ENCODE results near the gene STPG1.
A peak's percentile ranks its signal among the peaks of the same experiment; 100 is the strongest.

STPG1 gene

GRCh38 chr1:24425922-24426321 lies 12.3 kb upstream of the STPG1 start:
- no peak for DNase-seq

DNA sequence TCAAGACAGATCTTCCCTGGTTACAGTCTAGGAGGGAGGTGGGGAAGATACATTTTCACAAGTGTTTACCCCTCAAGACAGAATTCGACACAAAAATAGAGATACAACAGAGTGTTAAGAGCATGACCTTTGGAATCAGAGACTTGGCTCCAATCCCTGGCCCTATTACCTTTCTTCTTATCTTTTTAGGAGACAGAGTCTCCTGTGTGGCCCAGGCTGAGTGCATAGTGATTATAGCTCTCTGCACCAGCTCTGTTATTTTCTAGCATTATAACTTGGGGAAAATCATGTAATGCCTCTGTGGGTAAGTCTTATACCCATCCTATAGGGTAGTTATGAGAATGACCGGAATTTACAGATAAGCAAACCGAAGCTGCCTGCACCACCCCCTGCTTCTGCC lies 11.9 kb upstream of the STPG1 start:
- no peak for DNase-seq

GRCh38 chr1:24424990-24425389 lies 11.4 kb upstream of the STPG1 start:
- no peak for DNase-seq

- DNase-seq = no peak
Measured at GRCh38 chr1:24424207-24424606, 10.6 kb upstream of the STPG1 start.

- no peak for DNase-seq
Measured at GRCh38 chr1:24421502-24421901, 7.9 kb upstream of the STPG1 start.

GRCh38 chr1:24420547-24420946 lies 7.0 kb upstream of the STPG1 start:
- no peak for DNase-seq

- peak; percentile 65 for DNase-seq
Measured at GRCh38 chr1:24418898-24419628, 5.5 kb upstream of the STPG1 start.

GRCh38 chr1:24417681-24418080 lies 4.1 kb upstream of the STPG1 start:
- no peak for DNase-seq

DNA sequence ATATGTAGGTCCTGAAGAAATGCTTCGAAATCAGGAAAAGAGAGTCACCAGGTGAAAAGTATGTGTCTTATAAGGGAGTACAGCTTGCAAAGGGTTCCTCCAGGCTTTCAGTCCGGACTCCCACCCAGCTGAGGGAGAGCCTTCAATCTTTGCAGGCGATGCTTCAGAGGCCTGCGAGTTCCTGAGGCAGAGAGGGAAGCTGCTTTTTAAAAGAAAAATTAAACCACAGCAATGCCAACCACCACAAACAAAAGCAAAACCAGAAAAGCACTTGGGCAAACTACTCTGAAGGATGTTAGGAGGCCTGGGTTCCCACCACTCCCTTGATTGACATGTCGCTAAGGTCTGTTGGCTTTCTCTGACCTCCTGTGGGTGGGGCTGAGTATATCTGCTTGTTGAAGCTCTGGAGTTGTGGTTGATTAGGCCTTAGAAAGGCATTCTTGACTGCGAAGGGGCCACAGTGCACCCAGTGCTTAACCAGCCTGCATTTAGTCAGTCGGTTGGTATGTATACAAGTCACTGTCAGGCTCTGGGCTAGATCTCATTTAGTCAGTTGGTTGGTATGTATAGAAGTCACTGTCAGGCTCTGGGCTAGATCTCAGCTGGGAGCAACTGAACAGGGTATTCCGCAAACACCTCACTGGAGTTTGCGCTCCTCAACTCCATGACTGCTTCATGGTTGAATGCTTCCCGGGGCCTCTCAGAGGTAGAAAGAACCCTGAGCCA lies 3.2 kb upstream of the STPG1 start:
- DNase-seq = no peak

- DNase-seq = peak; percentile 39
Measured at GRCh38 chr1:24415910-24416665, 2.5 kb upstream of the STPG1 start.

GRCh38 chr1:24415334-24415909 lies 1.8 kb upstream of the STPG1 start, which contains the start of gene NIPAL3:
Gene NIPAL3, plus strand, starts transcription at chr1:24415802. Its CDS starts 3,746 bp downstream, at chr1:24419548.
- DNase-seq = peak; percentile 100

- no peak for DNase-seq
Measured at GRCh38 chr1:24414775-24415333, 1.3 kb upstream of the STPG1 start.

DNA sequence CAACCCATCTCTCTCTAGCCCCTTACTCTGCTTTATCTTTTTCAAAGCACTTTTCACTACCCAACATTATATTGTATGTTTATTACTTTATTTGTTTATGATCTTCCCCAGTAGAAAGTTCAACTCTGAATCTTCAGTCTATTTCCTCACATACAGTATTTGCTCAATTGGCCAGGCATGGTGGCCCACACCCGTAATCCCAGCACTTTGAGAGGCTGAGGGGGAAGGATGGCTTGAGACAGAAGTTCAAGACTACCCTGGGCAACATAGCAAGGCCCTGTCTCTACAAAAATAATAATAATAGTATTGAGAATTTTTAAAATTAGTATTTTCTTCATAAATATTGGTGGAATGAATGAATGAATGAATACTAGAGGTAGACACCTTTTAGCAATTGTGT lies 1.2 kb downstream of the STPG1 start:
- DNase-seq = no peak

- no peak for DNase-seq
Measured at GRCh38 chr1:24411963-24412362, 1.6 kb downstream of the STPG1 start.

- no peak for DNase-seq
Measured at GRCh38 chr1:24410750-24411149, 2.8 kb downstream of the STPG1 start.

DNA sequence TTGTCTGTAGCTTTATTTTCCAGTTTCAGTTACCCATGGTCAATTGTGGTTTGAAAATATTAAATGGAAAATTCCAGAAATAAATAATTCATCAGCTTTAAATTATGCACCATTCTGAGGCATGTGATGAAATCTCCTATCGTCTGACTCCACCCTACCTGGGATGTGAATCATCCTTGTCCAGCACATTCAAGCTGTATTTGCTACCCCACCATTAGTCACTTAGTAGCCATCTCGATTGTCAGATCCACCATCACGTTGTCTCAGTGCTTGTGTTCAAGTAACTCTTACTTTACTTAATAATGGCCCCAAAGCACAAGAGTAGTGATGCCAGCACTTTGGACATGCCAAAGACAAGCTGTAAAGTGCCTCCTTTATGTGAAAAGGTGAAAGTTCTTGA lies 4.0 kb downstream of the STPG1 start:
- DNase-seq = no peak

GRCh38 chr1:24406788-24407187 lies 6.8 kb downstream of the STPG1 start:
- no peak for DNase-seq

DNA sequence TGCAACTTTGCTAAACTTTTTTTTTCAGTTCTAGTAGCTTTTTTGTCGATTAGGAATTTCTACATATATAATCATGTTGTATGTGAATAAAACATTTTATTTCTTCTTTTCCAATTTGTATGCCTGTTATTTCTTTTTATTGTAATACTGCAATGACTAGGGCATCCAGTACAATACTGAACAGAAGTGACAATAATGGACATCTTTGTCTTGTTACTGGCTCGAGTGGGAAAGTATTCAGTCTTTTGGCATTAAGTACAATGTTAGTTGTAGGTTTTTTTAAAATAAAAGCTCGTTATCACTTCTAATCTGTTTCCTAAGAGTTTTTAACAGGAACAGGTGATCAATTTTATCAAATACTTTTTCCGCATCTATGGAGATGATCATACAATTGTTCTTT lies 9.8 kb downstream of the STPG1 start:
- no peak for DNase-seq

- DNase-seq = no peak
Measured at GRCh38 chr1:24400065-24400464, 13.5 kb downstream of the STPG1 start.

- no peak for DNase-seq
Measured at GRCh38 chr1:24393892-24394291, 19.7 kb downstream of the STPG1 start.

GRCh38 chr1:24392982-24393650 lies 20.5 kb downstream of the STPG1 start:
- DNase-seq = no peak

DNA sequence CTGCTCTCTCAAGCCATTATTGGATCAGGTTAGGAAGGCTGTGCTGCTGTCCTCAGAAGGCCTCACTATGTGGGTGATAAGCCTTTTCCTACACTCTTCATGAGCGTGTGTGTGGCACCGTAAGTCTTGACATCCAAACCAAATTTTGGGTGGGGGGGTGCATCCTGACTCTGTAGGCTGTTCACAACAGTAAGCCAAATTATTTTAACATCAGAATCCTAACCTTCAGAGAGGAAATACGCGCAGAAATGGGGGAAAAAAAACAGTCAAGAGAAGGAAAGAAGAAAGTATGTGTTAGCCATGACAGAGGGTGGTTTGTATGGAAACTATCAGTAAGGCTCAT lies 21.0 kb downstream of the STPG1 start:
- no peak for DNase-seq

All from NCI-H1105 treated with DMSO at 0.1 percent for 48 hours (cell line).